Gastrocnemius medialis (tissue), 4 donors: ENCODE data around the gene ARHGEF7.

ENCODE experiments used
- CTCF ChIP-seq, 5 experiments: fragments of 450-650 bp in 3 of 5; fragments of 200-600 bp in 2 of 5; sonication (generic) in 2 of 5; IDR thresholded peaks in 4 of 5; conservative IDR thresholded peaks in 1 of 5; 1 replicate in 4 of 5; 2 replicates in 1 of 5; pipeline ENCODE4 v1.5.1; 2016 to 2019; ENCODE audit warnings: antibody characterized with exemption in 5 of 5, mild to moderate bottlenecking in 3 of 5, moderate library complexity in 3 of 5
- POLR2A ChIP-seq, 2 donors: fragments of 450-650 bp; IDR thresholded peaks; one replicate each; pipeline ENCODE4 v1.6.1; 2017; ENCODE audit warnings: antibody characterized with exemption in 2 of 2, mild to moderate bottlenecking in 2 of 2, moderate library complexity in 2 of 2

GRCh38 chr13:111267784-111268183 lies 152.7 kb downstream of the ARHGEF7 start:
- no peak for TF ChIP-seq POLR2A (IDR thresholded peaks at IDR 0.05)
- no peak for TF ChIP-seq CTCF (IDR thresholded peaks at IDR 0.05 in 4 of 5, conservative IDR thresholded peaks at IDR 0.05 in 1 of 5)
